ENCODE data around the gene GABRA4. TPM values are rescaled to one million over a fixed set of nuclear protein-coding genes. Genes with fewer than 3 reads are reported as not detected.

The GABRA4 gene
- total and polyA plus RNA-seq, 2 experiments from 2014 or later = 1.5 to 1.9 TPM

DNA sequence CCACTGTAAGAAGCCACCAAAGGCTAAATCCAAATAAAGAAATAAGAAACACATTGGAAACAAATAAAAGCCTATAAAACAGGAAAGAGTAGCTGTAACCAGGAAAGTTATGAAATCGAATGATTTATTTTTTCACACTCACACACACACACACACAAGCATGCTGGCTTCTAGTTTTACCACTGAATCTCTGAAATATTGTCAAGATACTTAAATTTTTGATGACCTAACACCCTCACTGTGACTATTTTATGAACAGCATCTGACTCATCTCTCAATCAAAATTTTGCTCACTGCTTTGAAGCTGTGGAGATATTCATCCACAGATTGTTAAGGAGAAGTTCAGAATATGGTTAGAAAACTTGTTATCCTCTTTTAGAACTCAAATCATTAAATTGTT, 24.1 kb upstream of the GABRA4 start:
- DNase-seq (ENCODE audit: low spot score) (no peak), ATAC-seq (no peak)
- Histone ChIP-seq H3K36me3 (ENCODE audit: insufficient read depth) (no peaks in the 10 kb centered on the region), H3F3A (replicated peaks; ENCODE audit: low read depth) (no peaks in the 10 kb centered on the region), H3K4me1 (ENCODE audit: insufficient read depth) (no peaks in the 10 kb centered on the region), H3K4me2 (no peak overlapping the region), H3K9me2 (ENCODE audit: insufficient read depth) (no peaks in the 10 kb centered on the region), H3K27ac (ENCODE audit: low read depth) (no peak overlapping the region), H2AFZ (no peak overlapping the region), H4K20me1 (replicated peaks; ENCODE audit: insufficient read depth) (no peaks in the 10 kb centered on the region), H3K79me2 (replicated peaks; ENCODE audit: insufficient read depth) (no peaks in the 10 kb centered on the region), H3K27me3 (ENCODE audit: insufficient read depth) (no peaks in the 10 kb centered on the region), H3K4me3 (no peak overlapping the region)
- no peaks in the 10 kb centered on the region for H3K9me3 Mint-ChIP-seq
- no peaks in the 10 kb centered on the region for H3K36me3 Mint-ChIP-seq (ENCODE audit: low read depth)
- no peaks in the 10 kb centered on the region for H3K27me3 Mint-ChIP-seq (ENCODE audit: insufficient read depth, low read depth, poor library complexity)
- H3K4me1 Mint-ChIP-seq = no peaks in the 10 kb centered on the region
- TF ChIP-seq EZH2 (IDR thresholded peaks at IDR 0.05; ENCODE audit: low read depth, unreplicated experiment) = no peak
- TF ChIP-seq STAT1 (IDR thresholded peaks at IDR 0.05; ENCODE audit: unreplicated experiment) = no peak
- no peak for TF ChIP-seq CTCF (conservative IDR thresholded peaks at IDR 0.05; ENCODE audit: low read depth in 2 of 2)
- no peak for TF ChIP-seq EZH2phosphoT487 (IDR thresholded peaks at IDR 0.05; ENCODE audit: unreplicated experiment)
- H3K27ac Mint-ChIP-seq = no peak overlapping the region
- H3K4me3 Mint-ChIP-seq = no peak overlapping the region

DNA sequence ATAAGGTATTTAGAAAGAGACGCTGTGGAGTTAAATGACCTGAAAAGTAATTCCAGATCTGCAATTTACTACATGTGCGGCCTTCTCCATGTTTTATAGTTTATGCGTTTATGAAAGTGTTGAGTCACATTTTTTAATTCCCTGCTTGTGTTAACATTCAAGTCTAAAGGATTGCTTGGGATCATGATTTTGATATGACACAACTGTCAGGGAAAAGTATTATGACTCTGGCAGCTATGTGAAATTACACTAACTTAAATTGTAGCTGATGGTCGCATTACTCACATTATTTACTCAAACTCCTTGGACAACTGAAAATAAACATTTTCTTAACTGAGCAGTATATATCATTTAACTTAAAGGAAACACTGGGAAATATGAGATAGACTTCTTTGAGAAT, 23.7 kb upstream of the GABRA4 start:
- H3K36me3 Mint-ChIP-seq (ENCODE audit: low read depth) = no peaks in the 10 kb centered on the region
- H3F3A ChIP-seq (replicated peaks; ENCODE audit: low read depth) = no peaks in the 10 kb centered on the region
- H3K36me3 ChIP-seq (ENCODE audit: insufficient read depth) = no peaks in the 10 kb centered on the region
- TF ChIP-seq EZH2 (IDR thresholded peaks at IDR 0.05; ENCODE audit: low read depth, unreplicated experiment) = no peak
- TF ChIP-seq CTCF (conservative IDR thresholded peaks at IDR 0.05; ENCODE audit: low read depth in 2 of 2) = no peak
- TF ChIP-seq REST (IDR thresholded peaks at IDR 0.05; ENCODE audit: unreplicated experiment) = no peak
- TF ChIP-seq, protein P1, sequence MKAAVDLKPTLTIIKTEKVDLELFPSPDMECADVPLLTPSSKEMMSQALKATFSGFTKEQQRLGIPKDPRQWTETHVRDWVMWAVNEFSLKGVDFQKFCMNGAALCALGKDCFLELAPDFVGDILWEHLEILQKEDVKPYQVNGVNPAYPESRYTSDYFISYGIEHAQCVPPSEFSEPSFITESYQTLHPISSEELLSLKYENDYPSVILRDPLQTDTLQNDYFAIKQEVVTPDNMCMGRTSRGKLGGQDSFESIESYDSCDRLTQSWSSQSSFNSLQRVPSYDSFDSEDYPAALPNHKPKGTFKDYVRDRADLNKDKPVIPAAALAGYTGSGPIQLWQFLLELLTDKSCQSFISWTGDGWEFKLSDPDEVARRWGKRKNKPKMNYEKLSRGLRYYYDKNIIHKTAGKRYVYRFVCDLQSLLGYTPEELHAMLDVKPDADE (IDR thresholded peaks at IDR 0.05) = no peak
- ATAC-seq (no peak), DNase-seq (ENCODE audit: low spot score) (no peak)
- H3K4me2 ChIP-seq = no peak overlapping the region
- H3K27me3 Mint-ChIP-seq (ENCODE audit: insufficient read depth, low read depth, poor library complexity) = no peaks in the 10 kb centered on the region
- H3K4me1 Mint-ChIP-seq = no peaks in the 10 kb centered on the region
- H3K27me3 ChIP-seq (ENCODE audit: insufficient read depth) = no peaks in the 10 kb centered on the region
- H3K9me3 Mint-ChIP-seq = no peaks in the 10 kb centered on the region
- no peaks in the 10 kb centered on the region for H4K20me1 ChIP-seq (replicated peaks; ENCODE audit: insufficient read depth)
- H3K27ac Mint-ChIP-seq = no peak overlapping the region
- H3K4me3 ChIP-seq = no peak overlapping the region
- H3K4me1 ChIP-seq (ENCODE audit: insufficient read depth) = no peaks in the 10 kb centered on the region
- H3K4me3 Mint-ChIP-seq = no peak overlapping the region
- H3K27ac ChIP-seq (ENCODE audit: low read depth) = no peak overlapping the region
- no peaks in the 10 kb centered on the region for H3K79me2 ChIP-seq (replicated peaks; ENCODE audit: insufficient read depth)
- H2AFZ ChIP-seq = no peak overlapping the region
- no peaks in the 10 kb centered on the region for H3K9me2 ChIP-seq (ENCODE audit: insufficient read depth)
